HepG2 (cell line): Measurements from ENCODE around the gene B3GNT9. TPM values are rescaled to one million over a fixed set of nuclear protein-coding genes. Genes with fewer than 3 reads are reported as not detected.

Experiments
- ATAC-seq: fragments of 200-7000 bp; cut with Tn5 transposase; 3 replicates; pipeline ENCODE4 v1.9.1; 2020; ENCODE audit warnings: mild to moderate bottlenecking, moderate library complexity
- BruUV-seq: library from RNA; stranded (reverse); fragments of 400-500 nt; replicated peaks from 2 replicates; lab custom pipeline; 2021; lab: Mats Ljungman, UMichigan
- CTCF ChIA-PET: fragments of 300-600 bp; formaldehyde crosslinking; extraction: SDS; loops from one replicate; lab custom pipeline; 2021; ENCODE audit warnings: low total read pairs, inconsistent platforms, low intra/inter-chr PET ratio; lab: Yijun Ruan, JAX
- POLR2A ChIA-PET: fragments of 350-600 bp; sonication (Branson Sonifier 250); formaldehyde crosslinking; loops from one replicate; lab custom pipeline; 2020; ENCODE audit warnings: antibody characterized with exemption, inconsistent platforms; lab: Yijun Ruan, JAX
- DNase-seq: peaks from one replicate; pipeline ENCODE4 v3.0.0-alpha.2; 2015; ENCODE audit warnings: low spot score
- FAIRE-seq: peaks from 3 replicates; lab custom pipeline; 2011; peaks lifted over from hg19 to GRCh38; lab: Jason Lieb, UNC
- H2AFZ ChIP-seq: one replicate; pipeline ENCODE4 v1.6.1; 2011; ENCODE audit warnings: low read length, inconsistent platforms
- H3K27ac ChIP-seq: fragments of 300-600 bp; 3 replicates; pipeline ENCODE4 v1.8.0; 2011; ENCODE audit warnings: mixed run types, mild to moderate bottlenecking, mixed read lengths, low read length, inconsistent platforms; ENCODE audit not compliant: insufficient read depth; ENCODE audit errors: extremely low read length
- H3K27me3 ChIP-seq, 2 experiments: fragments of 200-600 bp in 1 of 2; 2 replicates in 1 of 2; 3 replicates in 1 of 2; pipeline versions ENCODE4 v1.6.0 to v1.8.0; 2011; ENCODE audit warnings: low read length in 2 of 2, mild to moderate bottlenecking in 2 of 2, moderate library complexity in 2 of 2, inconsistent platforms in 1 of 2; ENCODE audit not compliant: insufficient read depth in 2 of 2, control insufficient read depth in 1 of 2
- H3K36me3 ChIP-seq, 2 experiments: fragments of 200-600 bp in 1 of 2; replicated peaks in 1 of 2; 2 replicates in 1 of 2; 3 replicates in 1 of 2; pipeline versions ENCODE4 v1.5.1 to v1.8.0; 2011; ENCODE audit warnings: low read length in 2 of 2, inconsistent platforms in 1 of 2; ENCODE audit not compliant: insufficient read depth in 2 of 2, control insufficient read depth in 1 of 2
- H3K4me1 ChIP-seq: 2 replicates; pipeline ENCODE4 v1.5.1; 2012; ENCODE audit warnings: low read length, inconsistent platforms; ENCODE audit not compliant: insufficient read depth
- H3K4me2 ChIP-seq: 2 replicates; pipeline ENCODE4 v1.6.0; 2011; ENCODE audit warnings: low read depth, low read length, inconsistent platforms
- H3K4me3 ChIP-seq, 3 experiments: fragments of 200-600 bp in 1 of 3; sonication (generic), shearing (Covaris generic) in 1 of 3; replicated peaks in 1 of 3; 2 replicates each; pipeline ENCODE4 v1.5.1; 2011 to 2016; ENCODE audit warnings: low read length in 3 of 3, inconsistent platforms in 2 of 3, low read depth in 2 of 3, mild to moderate bottlenecking in 2 of 3, control low read depth in 1 of 3, mixed read lengths in 1 of 3; ENCODE audit not compliant: insufficient read depth in 1 of 3
- H3K79me2 ChIP-seq: one replicate; pipeline ENCODE4 v1.6.1; 2011; ENCODE audit warnings: low read length, inconsistent platforms; ENCODE audit not compliant: insufficient read depth
- H3K9ac ChIP-seq: 2 replicates; pipeline ENCODE4 v1.6.0; 2011; ENCODE audit warnings: mild to moderate bottlenecking, low read depth, low read length, inconsistent platforms; ENCODE audit not compliant: insufficient read depth
- H3K9me3 ChIP-seq: 2 replicates; pipeline ENCODE4 v1.5.1; 2012; ENCODE audit warnings: mild to moderate bottlenecking, low read length
- H4K20me1 ChIP-seq: 2 replicates; pipeline ENCODE4 v1.6.0; 2011; ENCODE audit warnings: inconsistent platforms, mild to moderate bottlenecking, low read length, moderate library complexity; ENCODE audit not compliant: insufficient read depth
- AGO2 ChIP-seq: fragments of 200-400 bp; formaldehyde crosslinking; optimal IDR thresholded peaks from 2 replicates; pipeline ENCODE3; 2017; ENCODE audit warnings: mild to moderate bottlenecking, low read depth, low read length, moderate library complexity
- ATF7 ChIP-seq, 2 experiments: fragments of 450-650 bp in 1 of 2; sonication (generic) in 1 of 2; formaldehyde crosslinking in 1 of 2; IDR thresholded peaks; 2 replicates each; pipeline versions ENCODE4 v1.4.0 to v1.6.1; 2016 to 2020; ENCODE audit warnings: antibody characterized with exemption in 1 of 2, mild to moderate bottlenecking in 1 of 2, missing genetic modification reagents in 1 of 2
- DR1 ChIP-seq: sonication (generic); formaldehyde crosslinking; IDR thresholded peaks from 2 replicates; pipeline ENCODE4 v1.8.0; 2021; ENCODE audit warnings: mild to moderate bottlenecking, missing genetic modification reagents, inconsistent platforms
- POGZ ChIP-seq: sonication (generic); formaldehyde crosslinking; IDR thresholded peaks from 2 replicates; pipeline ENCODE4 v1.4.0; 2020; ENCODE audit warnings: mild to moderate bottlenecking, missing genetic modification reagents
- ZC3H13 ChIP-seq: sonication (generic); formaldehyde crosslinking; IDR thresholded peaks from 2 replicates; pipeline ENCODE4 v1.8.1; 2023; ENCODE audit warnings: mild to moderate bottlenecking, missing genetic modification reagents, moderate library complexity
- ZNF501 ChIP-seq: sonication (generic); formaldehyde crosslinking; IDR thresholded peaks from 2 replicates; pipeline ENCODE4 v1.5.1; 2020; ENCODE audit warnings: mild to moderate bottlenecking, moderate library complexity, missing genetic modification reagents
- ZNF550 ChIP-seq: sonication (generic); formaldehyde crosslinking; IDR thresholded peaks from 2 replicates; pipeline ENCODE4 v1.4.0; 2020; ENCODE audit warnings: mild to moderate bottlenecking, missing genetic modification reagents, borderline replicate concordance
- ZNF790 ChIP-seq: sonication (generic); formaldehyde crosslinking; IDR thresholded peaks from 2 replicates; pipeline ENCODE4 v1.8.0; 2022; ENCODE audit warnings: missing genetic modification reagents, mild to moderate bottlenecking, borderline replicate concordance
- ZSCAN21 ChIP-seq: sonication (generic); formaldehyde crosslinking; IDR thresholded peaks from 2 replicates; pipeline ENCODE4 v1.8.0; 2022; ENCODE audit warnings: mild to moderate bottlenecking, missing genetic modification reagents, moderate library complexity, borderline replicate concordance
- ZSCAN22 ChIP-seq: sonication (generic); formaldehyde crosslinking; IDR thresholded peaks from 2 replicates; pipeline ENCODE4 v1.4.0; 2020; ENCODE audit warnings: mild to moderate bottlenecking, missing genetic modification reagents
- WGBS: methylation state at CpG from one replicate; pipeline ENCODE4 v1.1.6; 2017; ENCODE audit warnings: low lambda C conversion rate; 5-methylcytosine and 5-hydroxymethylcytosine counted together
- in situ Hi-C: cut with HindIII; loops from 2 replicates; pipeline ENCODE4 v1.10.0; 2017; ENCODE audit warnings: low pct_unique_long_range_greater_than_20kb; ENCODE audit not compliant: extremely low pct_ligation_motif_present
- intact Hi-C: fragments of 100-400 bp; cut with micrococcal nuclease; formaldehyde crosslinking; loops from one replicate; pipeline ENCODE4 v1.10.0; 2022; ENCODE audit not compliant: unreplicated experiment
- polyA plus RNA-seq, 8 experiments: library from polyadenylated mRNA; depleted of rRNA in 3 of 8; stranded (reverse) in 7 of 8; unstranded in 1 of 8; fragments of >200 nt; fragmentation: Illumina TruSeq in 4 of 8; extraction: Trizol in 4 of 8; gene quantifications; 2 replicates each; pipeline versions ENCODE4 v1.2.1 to v1.2.3, GENCODE V29; 2011 to 2016; ENCODE audit warnings: low read depth in 4 of 8, missing spikeins in 1 of 8, mixed read lengths in 1 of 8; ENCODE audit not compliant: insufficient read depth in 1 of 8
- total RNA-seq, 5 experiments: library from RNA; depleted of rRNA; stranded (reverse); fragments of >200 nt; fragmentation: Illumina TruSeq; extraction: Trizol; gene quantifications; 2 replicates each; pipeline ENCODE4 v1.2.3, GENCODE V29; 2016; ENCODE audit warnings: low read depth in 1 of 5

The B3GNT9 gene
- total and polyA plus RNA-seq, 2 of the 13 experiments (the other 11 are each of a cell fraction or from before 2014, with no cell fraction given): 1.5 to 3.1 TPM

GRCh38 chr16:67154578-67155294 is 3.9 kb upstream of the B3GNT9 start:
- Histone ChIP-seq H3K4me2 (peak overlapping the region; percentile 59), H4K20me1 (no peaks in the 10 kb centered on the region), H3K4me1 (peaks cover 48% of the 10 kb centered on the region), H3K36me3 (no peaks in the 10 kb centered on the region), H3K27ac (no peak overlapping the region), H3K27me3 (peaks cover 4% of the 10 kb centered on the region in 2 experiments; a peak in 2 of 5 replicates), H3K4me3 (peak overlapping the region in 2 of 3 experiments; percentile 27 to 64; a peak in 2 of 6 replicates), H3K79me2 (no peaks in the 10 kb centered on the region), H3K9me3 (no peaks in the 10 kb centered on the region), H2AFZ (no peak overlapping the region), H3K9ac (no peak overlapping the region)
- BruUV-seq: no TSS peak
- no peak for ATAC-seq
- intact Hi-C loops: loop anchor here (1.0 to 10.0 kb wide), 5 partner anchors 44 to 260 kb away; no protein-coding TSS in a partner anchor
- WGBS: 65% methylated on average over 41 of the region's 61 CpGs
- CTCF ChIA-PET: interaction anchor here (0.6 to 2.4 kb wide), 6 partner anchors 31 to 177 kb away, joined by 3 to 28 read pairs (median 9); no protein-coding TSS in a partner anchor
- TF ChIP-seq ATF7 (IDR thresholded peaks at IDR 0.05) (no peak), ATF7 (CRISPR knock-in tag; IDR thresholded peaks at IDR 0.05) (no peak), ZSCAN22 (CRISPR knock-in tag) (no peak), ZNF550 (no peak), DR1 (CRISPR knock-in tag) (0 out of 2 replicates have a peak, but pooled peaks have one; percentile 1), ZC3H13 (CRISPR knock-in tag) (0 out of 2 replicates have a peak, but pooled peaks have one; percentile 9), ZNF501 (CRISPR knock-in tag) (0 out of 2 replicates have a peak, but pooled peaks have one; percentile 2), ZNF790 (CRISPR knock-in tag) (0 out of 2 replicates have a peak, but pooled peaks have one; percentile 51), POGZ (CRISPR knock-in tag) (0 out of 2 replicates have a peak, but pooled peaks have one; percentile 5), ZSCAN21 (CRISPR knock-in tag) (0 out of 2 replicates have a peak, but pooled peaks have one; percentile 16), AGO2 (peak; percentile 58)
- POLR2A ChIA-PET: interaction anchor here (0.8 to 1.8 kb wide), 12 partner anchors 16 to 141 kb away, joined by 3 to 21 read pairs (median 4); partner anchors contain the start of genes CBFB, NOL3 and PHAF1
- in situ Hi-C loops: loop anchor here (5.0 kb wide), 2 partner anchors 137 to 177 kb away; no protein-coding TSS in a partner anchor
- FAIRE-seq: no peak
- DNase-seq: no peak
